HCT116 (cell line): ENCODE measurements around the gene PIN1. TPM values are rescaled to one million over a fixed set of nuclear protein-coding genes. Genes with fewer than 3 reads are reported as not detected.

ENCODE experiments used
- ATAC-seq: fragments of 200-7000 bp; cut with Tn5 transposase; 2 replicates; pipeline ENCODE4 v1.9.1; 2020; ENCODE audit warnings: mild to moderate bottlenecking, moderate library complexity
- BruUV-seq: library from RNA; stranded (reverse); fragments of 400-500 nt; replicated peaks from 2 replicates; lab custom pipeline; 2021; lab: Mats Ljungman, UMichigan
- CTCF ChIA-PET: fragments of 300-600 bp; sonication (Branson Sonifier 250); formaldehyde crosslinking; loops from one replicate; lab custom pipeline; 2021; ENCODE audit warnings: antibody characterized with exemption; lab: Charles Lee
- POLR2A ChIA-PET: fragments of 300-600, 350-600 bp; sonication (Branson Sonifier 250); formaldehyde crosslinking; loops from one replicate; lab custom pipeline; 2021; ENCODE audit warnings: antibody characterized with exemption; lab: Charles Lee
- RAD21 ChIA-PET, 2 experiments: fragments of 300-600 bp; sonication (Branson Sonifier 250); formaldehyde crosslinking; loops; one replicate each; lab custom pipeline; 2023; ENCODE audit warnings: low total read pairs in 2 of 2; ENCODE audit not compliant: uncharacterized antibody in 2 of 2, unreplicated experiment in 2 of 2, low non-redundant PET in 1 of 2; lab: Charles Lee
- DNase-seq: peaks from one replicate; pipeline ENCODE4 v3.0.0-alpha.2; 2010; ENCODE audit warnings: low read depth, low spot score
- H2AFZ ChIP-seq: fragments of 200-600 bp; shearing (Covaris generic), sonication (generic); 2 replicates; pipeline ENCODE4 v1.6.1; 2017; ENCODE audit warnings: low read depth, mixed run types, mixed read lengths, antibody characterized with exemption, low read length; ENCODE audit not compliant: poor library complexity, severe bottlenecking
- H3K27ac ChIP-seq: 2 replicates; pipeline ENCODE4 v1.5.1; 2012; ENCODE audit warnings: low read depth, low read length
- H3K27me3 ChIP-seq: fragments of 200-600 bp; sonication (generic); 2 replicates; pipeline ENCODE4 v1.6.1; 2016; ENCODE audit warnings: mixed run types, low read length, mixed read lengths; ENCODE audit not compliant: insufficient read depth
- H3K36me3 ChIP-seq, 2 experiments: fragments of 200-500 bp in 1 of 2; fragments of 200-600 bp in 1 of 2; sonication (Bioruptor generic) in 1 of 2; sonication (generic) in 1 of 2; 2 replicates each; pipeline versions ENCODE4 v1.5.1 to v1.6.1; 2014 to 2016; ENCODE audit warnings: low read length in 2 of 2, inconsistent platforms in 1 of 2, mixed read lengths in 1 of 2, mixed run types in 1 of 2; ENCODE audit not compliant: insufficient read depth in 2 of 2, control insufficient read depth in 1 of 2
- H3K4me1 ChIP-seq, 2 experiments: fragments of 200-600 bp in 1 of 2; sonication (generic) in 1 of 2; 2 replicates each; pipeline versions ENCODE4 v1.5.1 to v1.6.1; 2012 to 2017; ENCODE audit warnings: low read length in 2 of 2, inconsistent platforms in 1 of 2, mild to moderate bottlenecking in 1 of 2, mixed read lengths in 1 of 2, mixed run types in 1 of 2, moderate library complexity in 1 of 2; ENCODE audit not compliant: insufficient read depth in 2 of 2, control insufficient read depth in 1 of 2
- H3K4me2 ChIP-seq: fragments of 200-600 bp; sonication (generic); 2 replicates; pipeline ENCODE4 v1.6.1; 2017; ENCODE audit warnings: mixed run types, low read length, mixed read lengths
- H3K4me3 ChIP-seq, 2 experiments: fragments of 200-600 bp in 1 of 2; sonication (generic) in 1 of 2; replicated peaks in 1 of 2; 2 replicates each; pipeline ENCODE4 v1.5.1; 2011 to 2016; ENCODE audit warnings: low read length in 2 of 2, control low read depth in 1 of 2, low read depth in 1 of 2, mild to moderate bottlenecking in 1 of 2, mixed read lengths in 1 of 2, mixed run types in 1 of 2
- H3K79me2 ChIP-seq: fragments of 200-600 bp; sonication (generic); 2 replicates; pipeline ENCODE4 v1.6.1; 2017; ENCODE audit warnings: mild to moderate bottlenecking, mixed run types, low read length, moderate library complexity, mixed read lengths; ENCODE audit not compliant: insufficient read depth
- H3K9ac ChIP-seq: fragments of 200-600 bp; sonication (generic); 2 replicates; pipeline ENCODE4 v1.6.1; 2016; ENCODE audit warnings: low read length, mixed read lengths
- H3K9me2 ChIP-seq: fragments of 200-600 bp; sonication (generic), shearing (Covaris generic); 2 replicates; pipeline ENCODE4 v1.6.1; 2017; ENCODE audit warnings: mixed run types, mild to moderate bottlenecking, moderate library complexity; ENCODE audit not compliant: insufficient read depth
- H3K9me3 ChIP-seq, 2 experiments: fragments of 200-500 bp in 1 of 2; fragments of 200-600 bp in 1 of 2; sonication (Bioruptor generic) in 1 of 2; sonication (generic) in 1 of 2; 2 replicates each; pipeline ENCODE4 v1.6.1; 2014 to 2017; ENCODE audit warnings: low read length in 2 of 2, mixed read lengths in 2 of 2, inconsistent platforms in 1 of 2, low read depth in 1 of 2, mild to moderate bottlenecking in 1 of 2, mixed run types in 1 of 2, moderate library complexity in 1 of 2; ENCODE audit not compliant: control insufficient read depth in 1 of 2, insufficient read depth in 1 of 2
- H4K20me1 ChIP-seq: fragments of 200-600 bp; sonication (generic), shearing (Covaris generic); 2 replicates; pipeline ENCODE4 v1.6.1; 2017; ENCODE audit warnings: mixed run types, mild to moderate bottlenecking, moderate library complexity; ENCODE audit not compliant: insufficient read depth
- CBX3 ChIP-seq: IDR thresholded peaks from 2 replicates; pipeline ENCODE4 v1.6.1; 2012; ENCODE audit warnings: low read depth
- CTCF ChIP-seq, 3 experiments: fragments of 200-600 bp in 1 of 3; sonication (generic) in 1 of 3; IDR thresholded peaks in 2 of 3; conservative IDR thresholded peaks in 1 of 3; 2 replicates each; pipeline ENCODE4 v1.5.1; 2012 to 2017; ENCODE audit warnings: low read depth in 2 of 3, low read length in 2 of 3, antibody characterized with exemption in 1 of 3, borderline replicate concordance in 1 of 3, control low read depth in 1 of 3, mild to moderate bottlenecking in 1 of 3, mixed read lengths in 1 of 3, mixed run types in 1 of 3, moderate library complexity in 1 of 3; ENCODE audit not compliant: insufficient read depth in 1 of 3
- EGR1 ChIP-seq: IDR thresholded peaks from 2 replicates; pipeline ENCODE4 v1.6.1; 2012; ENCODE audit warnings: low read depth
- ELF1 ChIP-seq: IDR thresholded peaks from 2 replicates; pipeline ENCODE4 v1.6.1; 2012; ENCODE audit warnings: low read depth, borderline replicate concordance
- EZH2 ChIP-seq: fragments of 200-600 bp; sonication (generic); IDR thresholded peaks from 2 replicates; pipeline ENCODE4 v1.6.1; 2017; ENCODE audit warnings: antibody characterized with exemption, mixed run types
- EZH2phosphoT487 ChIP-seq: fragments of 200-600 bp; IDR thresholded peaks from 2 replicates; pipeline ENCODE4 v1.6.1; 2018; ENCODE audit warnings: antibody characterized with exemption, borderline replicate concordance
- FOSL1 ChIP-seq: IDR thresholded peaks from 2 replicates; pipeline ENCODE4 v1.6.1; 2012; ENCODE audit warnings: low read depth
- JUND ChIP-seq: IDR thresholded peaks from 2 replicates; pipeline ENCODE4 v1.6.1; 2012
- POLR2A ChIP-seq: IDR thresholded peaks from 2 replicates; pipeline ENCODE4 v1.7.0; 2011; ENCODE audit warnings: borderline replicate concordance; ENCODE audit not compliant: insufficient read depth, insufficient read length; ENCODE audit errors: extremely low read depth
- POLR2AphosphoS5 ChIP-seq: IDR thresholded peaks from 2 replicates; pipeline ENCODE4 v1.6.1; 2011; ENCODE audit warnings: mild to moderate bottlenecking, low read depth, low read length, moderate library complexity
- RAD21 ChIP-seq: IDR thresholded peaks from 2 replicates; pipeline ENCODE4 v1.6.1; 2012; ENCODE audit warnings: low read depth, mild to moderate bottlenecking
- SIN3A ChIP-seq: IDR thresholded peaks from 2 replicates; pipeline ENCODE4 v1.6.1; 2012; ENCODE audit warnings: low read depth
- SP1 ChIP-seq: IDR thresholded peaks from 2 replicates; pipeline ENCODE4 v1.6.1; 2012; ENCODE audit warnings: low read depth
- SRF ChIP-seq: IDR thresholded peaks from 2 replicates; pipeline ENCODE4 v1.6.1; 2012; ENCODE audit warnings: low read depth
- YY1 ChIP-seq: IDR thresholded peaks from 2 replicates; pipeline ENCODE4 v1.6.1; 2011; ENCODE audit warnings: low read length, low read depth, moderate library complexity, mild to moderate bottlenecking; ENCODE audit not compliant: insufficient replicate concordance; ENCODE audit errors: extremely low read depth
- intact Hi-C: fragments of 100-400 bp; cut with micrococcal nuclease; formaldehyde crosslinking; loops from 2 replicates; pipeline ENCODE4 v1.10.0; 2022
- total RNA-seq: library from RNA; stranded (reverse); gene quantifications from one replicate; pipeline ENCODE4 v1.2.1, GENCODE V29; 2021; ENCODE audit not compliant: unreplicated experiment
- TF ChIP-seq, protein P1 (sequence below): IDR thresholded peaks from 2 replicates; pipeline ENCODE4 v1.6.1; 2012; ENCODE audit warnings: low read depth

PIN1 gene
- total RNA-seq, 1 experiment from 2014 or later, result 78.9 TPM

DNA sequence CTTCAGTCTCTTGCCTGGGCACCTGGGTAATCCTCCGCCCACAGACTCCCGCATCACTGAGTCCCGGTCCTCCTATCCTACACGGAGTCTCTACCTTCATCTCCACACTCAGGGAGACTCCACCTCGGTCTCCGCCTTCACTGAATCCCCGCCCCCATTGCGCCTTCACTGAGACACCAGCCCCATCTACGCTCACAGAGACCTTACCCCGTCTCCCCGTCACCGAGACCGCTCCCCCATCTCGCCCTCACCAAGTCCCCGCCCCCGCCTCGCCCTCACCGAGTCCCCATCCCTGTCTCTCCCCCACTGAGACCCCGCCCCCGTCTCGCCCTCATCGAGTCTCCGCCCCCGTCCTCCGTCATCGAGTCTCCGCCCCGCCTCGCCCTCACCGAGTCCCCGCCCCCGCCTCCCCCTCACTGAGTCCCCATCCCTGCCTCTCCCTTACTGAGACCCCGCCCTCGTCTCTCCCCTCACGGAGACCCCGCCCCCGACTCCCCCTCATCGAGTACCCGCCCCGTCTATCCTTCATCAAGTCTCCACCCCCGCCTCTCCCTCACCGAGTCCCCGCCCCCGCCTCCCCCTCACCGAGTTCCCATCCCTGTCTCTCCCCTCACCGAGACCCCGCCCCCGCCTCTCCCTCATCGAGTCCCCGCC is 43.4 kb upstream of the PIN1 start:
- POLR2A ChIA-PET, result no interaction called here

More for the DNA sequence above, 43.4 kb upstream of the PIN1 start:
- ATAC-seq, result no peak
- Histone ChIP-seq H3K9ac (no peak overlapping the region), H3K4me2 (no peak overlapping the region), H3K79me2 (no peaks in the 10 kb centered on the region), H3K4me3 (no peak overlapping the region), H3K9me3 (peaks cover 0 to 6% of the 10 kb centered on the region in 2 experiments; a peak in 2 of 4 replicates), H3K36me3 (no peaks in the 10 kb centered on the region), H4K20me1 (no peaks in the 10 kb centered on the region), H3K9me2 (no peaks in the 10 kb centered on the region), H2AFZ (no peak overlapping the region), H3K4me1 (peaks cover 2% of the 10 kb centered on the region in 2 experiments; a peak in 2 of 4 replicates), H3K27ac (no peak overlapping the region), H3K27me3 (no peaks in the 10 kb centered on the region)
- intact Hi-C loops, result loop anchor here (10.0 kb wide), 1 partner anchor 357 kb away; the partner anchor contains the start of gene ZNF266
- BruUV-seq, result no TSS peak
- DNase-seq, result no peak
- ChIA-PET CTCF (no interaction called here), RAD21 (no interaction called here)
- TF ChIP-seq CTCF (IDR thresholded peaks at IDR 0.05 in 2 of 3, conservative IDR thresholded peaks at IDR 0.05 in 1 of 3; ENCODE audit: borderline replicate concordance in 1 of 3, insufficient read depth in 1 of 3, low read depth in 2 of 3, low read length in 2 of 3) (no peak), RAD21 (no peak), JUND (no peak), POLR2A (no peak), SP1 (no peak), ELF1 (no peak), SIN3A (no peak), YY1 (no peak), CBX3 (no peak), EZH2phosphoT487 (no peak), FOSL1 (no peak), POLR2AphosphoS5 (no peak), SRF (no peak), EGR1 (no peak), EZH2 (no peak)
- TF ChIP-seq, protein P1, sequence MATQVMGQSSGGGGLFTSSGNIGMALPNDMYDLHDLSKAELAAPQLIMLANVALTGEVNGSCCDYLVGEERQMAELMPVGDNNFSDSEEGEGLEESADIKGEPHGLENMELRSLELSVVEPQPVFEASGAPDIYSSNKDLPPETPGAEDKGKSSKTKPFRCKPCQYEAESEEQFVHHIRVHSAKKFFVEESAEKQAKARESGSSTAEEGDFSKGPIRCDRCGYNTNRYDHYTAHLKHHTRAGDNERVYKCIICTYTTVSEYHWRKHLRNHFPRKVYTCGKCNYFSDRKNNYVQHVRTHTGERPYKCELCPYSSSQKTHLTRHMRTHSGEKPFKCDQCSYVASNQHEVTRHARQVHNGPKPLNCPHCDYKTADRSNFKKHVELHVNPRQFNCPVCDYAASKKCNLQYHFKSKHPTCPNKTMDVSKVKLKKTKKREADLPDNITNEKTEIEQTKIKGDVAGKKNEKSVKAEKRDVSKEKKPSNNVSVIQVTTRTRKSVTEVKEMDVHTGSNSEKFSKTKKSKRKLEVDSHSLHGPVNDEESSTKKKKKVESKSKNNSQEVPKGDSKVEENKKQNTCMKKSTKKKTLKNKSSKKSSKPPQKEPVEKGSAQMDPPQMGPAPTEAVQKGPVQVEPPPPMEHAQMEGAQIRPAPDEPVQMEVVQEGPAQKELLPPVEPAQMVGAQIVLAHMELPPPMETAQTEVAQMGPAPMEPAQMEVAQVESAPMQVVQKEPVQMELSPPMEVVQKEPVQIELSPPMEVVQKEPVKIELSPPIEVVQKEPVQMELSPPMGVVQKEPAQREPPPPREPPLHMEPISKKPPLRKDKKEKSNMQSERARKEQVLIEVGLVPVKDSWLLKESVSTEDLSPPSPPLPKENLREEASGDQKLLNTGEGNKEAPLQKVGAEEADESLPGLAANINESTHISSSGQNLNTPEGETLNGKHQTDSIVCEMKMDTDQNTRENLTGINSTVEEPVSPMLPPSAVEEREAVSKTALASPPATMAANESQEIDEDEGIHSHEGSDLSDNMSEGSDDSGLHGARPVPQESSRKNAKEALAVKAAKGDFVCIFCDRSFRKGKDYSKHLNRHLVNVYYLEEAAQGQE, result no peak
